GM11168 (cell line): ENCODE measurements around the gene MICAL3.

Experiments
- in situ Hi-C: fragments of 300-500 bp; cut with MboI; formaldehyde crosslinking; loops from one replicate; pipeline ENCODE4 v1.12.0; 2022; ENCODE audit warnings: low sequenced_read_pairs; ENCODE audit not compliant: unreplicated experiment

The MICAL3 gene

GRCh38 chr22:17980638-17981051, 43.7 kb downstream of the MICAL3 start:
- in situ Hi-C loops = no loop called here

GRCh38 chr22:17980015-17980590, 44.3 kb downstream of the MICAL3 start:
- in situ Hi-C loops = no loop called here

- in situ Hi-C loops = no loop called here
These were observed 46.3 kb downstream of the MICAL3 start for GRCh38 chr22:17978027-17978426.

- in situ Hi-C loops = no loop called here
These were observed 47.0 kb downstream of the MICAL3 start for GRCh38 chr22:17977371-17977770.

- in situ Hi-C loops = no loop called here
These were observed 48.2 kb downstream of the MICAL3 start for GRCh38 chr22:17976121-17976520.

- in situ Hi-C loops = no loop called here
These were observed 49.5 kb downstream of the MICAL3 start for GRCh38 chr22:17974703-17975372.

GRCh38 chr22:17974087-17974486, 50.3 kb downstream of the MICAL3 start:
- in situ Hi-C loops = no loop called here

GRCh38 chr22:17973217-17973616, 51.1 kb downstream of the MICAL3 start:
- in situ Hi-C loops = no loop called here

- in situ Hi-C loops = no loop called here
These were observed 51.8 kb downstream of the MICAL3 start for GRCh38 chr22:17972385-17973191.

- in situ Hi-C loops = no loop called here
These were observed 52.6 kb downstream of the MICAL3 start for GRCh38 chr22:17971711-17972110.

GRCh38 chr22:17970201-17970708, 54.1 kb downstream of the MICAL3 start:
- in situ Hi-C loops = no loop called here

GRCh38 chr22:17969701-17970113, 54.7 kb downstream of the MICAL3 start:
- in situ Hi-C loops = no loop called here

- in situ Hi-C loops = no loop called here
These were observed 56.2 kb downstream of the MICAL3 start for GRCh38 chr22:17968126-17968525.

GRCh38 chr22:17966403-17966717, 58.0 kb downstream of the MICAL3 start:
- in situ Hi-C loops = no loop called here

- in situ Hi-C loops = no loop called here
These were observed 58.6 kb downstream of the MICAL3 start for GRCh38 chr22:17965538-17966402.

GRCh38 chr22:17964643-17965042, 59.7 kb downstream of the MICAL3 start:
- in situ Hi-C loops = no loop called here

- in situ Hi-C loops = no loop called here
These were observed 60.2 kb downstream of the MICAL3 start for GRCh38 chr22:17964156-17964555.

- in situ Hi-C loops = no loop called here
These were observed 61.3 kb downstream of the MICAL3 start for GRCh38 chr22:17963015-17963414.

GRCh38 chr22:17962168-17962567, 62.2 kb downstream of the MICAL3 start:
- in situ Hi-C loops = no loop called here

- in situ Hi-C loops = no loop called here
These were observed 63.0 kb downstream of the MICAL3 start for GRCh38 chr22:17961446-17961729.
